HG03097 (cell line): ENCODE data around the gene PLCL2.
"Not testable (repeated sequence)": the region's sequence is repeated elsewhere in the genome, so short reads cannot be mapped to it uniquely, and the experiment has no call there.

Experiments used
- ATAC-seq: cut with Tn5 transposase; IDR thresholded peaks from one replicate; pipeline ENCODE4 v1.9.1; 2021; ENCODE audit not compliant: unreplicated experiment, low FRiP score

Gene PLCL2

DNA sequence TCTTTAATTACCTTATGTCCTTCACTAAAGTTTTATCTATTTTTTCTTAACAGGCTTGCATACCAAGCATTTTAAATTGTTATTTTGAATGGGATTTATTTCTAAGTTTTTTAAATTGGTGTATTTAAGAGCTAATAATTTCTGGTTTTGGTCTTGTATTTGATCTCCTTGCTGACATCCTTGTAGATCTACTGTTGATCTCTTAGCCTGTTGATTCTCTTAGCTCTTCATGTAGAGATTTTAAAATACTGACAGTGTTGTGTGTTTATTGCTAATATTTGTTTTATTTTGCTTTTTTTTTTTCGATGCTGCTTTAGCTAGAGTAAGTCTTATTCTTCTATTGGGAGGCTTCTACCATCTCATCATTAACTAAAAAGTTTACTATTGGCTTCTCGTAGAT lies 65.5 kb downstream of the PLCL2 start:
- ATAC-seq, result no peak

DNA sequence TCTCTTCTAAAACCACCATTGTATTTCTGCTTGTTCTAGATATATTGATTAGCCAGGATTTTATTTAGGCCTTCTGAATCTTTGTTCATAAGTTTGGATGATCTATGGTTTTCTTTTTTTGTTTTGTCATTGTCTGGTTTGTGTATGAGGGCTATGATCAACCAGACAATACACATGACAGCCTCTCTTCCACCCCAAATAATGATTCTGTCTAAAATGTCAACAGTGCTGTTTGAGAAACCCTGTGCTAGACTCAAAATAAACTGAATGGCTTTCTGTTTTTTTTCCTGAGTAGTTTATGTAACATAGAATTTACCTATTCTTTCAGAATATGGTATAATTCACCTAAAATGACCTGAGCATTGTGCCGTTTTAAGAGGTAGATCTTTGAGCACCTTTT lies 66.1 kb downstream of the PLCL2 start:
- no peak for ATAC-seq

DNA sequence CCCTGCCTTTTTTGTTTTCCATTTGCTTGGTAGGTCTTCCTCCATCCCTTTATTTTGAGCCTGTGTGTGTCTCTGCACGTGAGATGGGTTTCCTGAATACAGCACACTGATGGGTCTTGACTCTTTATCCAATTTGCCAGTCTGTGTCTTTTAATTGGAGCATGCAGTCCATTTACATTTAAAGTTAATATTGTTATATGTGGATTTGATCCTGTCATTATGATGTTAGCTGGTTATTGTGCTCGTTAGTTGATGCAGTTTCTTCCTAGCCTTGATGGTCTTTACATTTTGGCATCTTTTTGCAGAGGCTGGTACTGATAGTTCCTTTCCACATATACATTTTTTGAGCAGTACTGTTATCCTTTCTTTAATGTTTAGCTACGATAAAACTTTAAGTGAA lies 73.1 kb downstream of the PLCL2 start:
- not testable (repeated sequence) for ATAC-seq

DNA sequence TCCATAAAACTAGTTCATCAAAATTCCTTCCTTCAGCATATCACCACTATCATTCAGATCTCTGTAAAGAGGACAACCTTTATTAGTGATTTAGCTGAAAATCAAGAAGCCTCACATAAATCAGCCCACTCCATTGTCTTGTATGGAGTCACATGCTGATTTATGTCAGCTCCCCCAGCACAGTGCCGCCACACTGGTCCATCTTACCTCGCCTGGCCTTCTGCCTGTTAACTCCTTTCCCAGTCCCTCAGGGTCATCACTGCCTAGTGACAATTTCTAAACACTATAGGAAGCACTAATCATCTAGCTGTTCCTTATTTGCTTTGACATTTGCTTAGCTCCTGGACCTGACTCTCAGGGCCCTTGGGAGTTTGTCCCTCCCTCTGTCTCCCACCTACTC lies 75.4 kb downstream of the PLCL2 start:
- ATAC-seq, result no peak

DNA sequence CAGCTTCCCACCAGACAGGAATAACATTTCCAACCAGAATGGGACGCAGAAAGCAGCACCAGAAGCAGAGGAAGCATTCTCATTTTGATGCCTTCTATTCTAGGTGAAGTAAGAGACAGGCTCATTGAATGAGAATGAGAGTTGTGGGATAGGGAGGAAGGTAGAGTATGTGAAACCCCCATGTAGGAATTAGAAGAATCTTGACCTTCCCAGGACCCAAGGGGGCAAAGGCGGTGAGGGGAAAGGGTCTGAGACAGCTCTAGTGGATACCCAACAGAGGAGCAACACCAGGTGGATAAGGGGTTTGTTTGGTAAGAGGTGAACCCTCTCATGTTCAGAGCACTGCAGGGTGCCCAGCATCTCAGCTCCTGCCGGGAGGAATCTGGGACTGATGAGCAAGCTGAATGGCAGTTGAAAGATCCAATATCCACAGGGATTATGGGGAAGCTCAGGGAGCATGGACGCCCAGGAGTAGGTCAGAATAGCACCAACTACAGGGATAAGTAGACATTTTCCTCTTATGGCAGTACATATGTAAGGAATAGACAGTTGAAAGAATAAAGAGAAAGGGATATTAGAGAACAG lies 77.0 kb downstream of the PLCL2 start:
- ATAC-seq, result no peak

DNA sequence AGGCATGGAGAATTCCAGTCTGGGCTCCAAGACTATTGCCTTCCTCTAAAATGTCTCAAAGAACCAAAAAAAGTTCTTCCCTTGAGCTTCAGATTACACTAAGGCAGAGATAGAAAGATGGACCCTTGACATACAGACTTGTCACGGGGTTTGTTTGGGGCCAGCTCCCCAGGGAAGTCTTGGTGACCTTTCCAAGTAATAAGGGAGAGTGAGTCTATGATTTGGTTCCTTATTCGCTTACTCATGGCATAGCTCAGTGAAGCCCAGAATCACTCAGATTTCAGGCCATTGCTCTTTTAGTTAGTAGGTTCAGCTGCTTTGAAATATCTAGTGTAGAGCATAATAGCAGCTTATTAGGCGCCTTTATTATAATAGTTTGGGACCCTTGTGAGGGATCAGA lies 90.3 kb downstream of the PLCL2 start:
- no peak for ATAC-seq

DNA sequence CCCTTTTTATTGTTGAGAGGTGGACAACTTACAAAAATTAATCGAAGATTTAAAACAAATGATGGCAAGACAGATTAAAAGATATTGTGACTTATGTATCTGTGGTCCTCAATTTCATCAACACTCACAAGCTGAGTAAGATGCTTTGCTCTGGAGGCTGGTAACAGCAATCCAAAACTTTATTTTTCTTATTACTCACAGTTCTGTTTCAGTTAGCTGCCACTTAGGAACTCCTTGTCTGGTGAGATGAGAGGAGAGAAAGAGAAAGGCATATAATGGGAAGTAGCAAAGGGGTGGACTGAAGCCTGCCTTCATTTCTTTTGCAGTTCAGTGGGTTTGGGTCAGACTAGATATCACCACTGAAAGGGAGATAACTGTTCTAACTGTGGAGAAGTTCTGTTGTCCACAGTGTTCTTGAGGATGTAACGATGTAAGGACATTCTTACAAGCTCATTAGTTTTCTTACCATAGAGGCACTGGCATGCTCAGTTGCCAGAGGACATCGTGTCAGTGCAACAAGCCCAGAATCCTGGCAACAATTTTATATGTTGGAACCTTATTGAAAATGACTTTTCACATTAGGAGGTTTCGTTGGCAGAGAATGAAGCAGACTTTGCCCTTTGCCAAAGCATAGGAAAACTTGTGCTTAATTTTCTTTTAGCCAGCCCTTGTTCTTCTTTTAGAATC lies 93.6 kb downstream of the PLCL2 start:
- no peak for ATAC-seq

DNA sequence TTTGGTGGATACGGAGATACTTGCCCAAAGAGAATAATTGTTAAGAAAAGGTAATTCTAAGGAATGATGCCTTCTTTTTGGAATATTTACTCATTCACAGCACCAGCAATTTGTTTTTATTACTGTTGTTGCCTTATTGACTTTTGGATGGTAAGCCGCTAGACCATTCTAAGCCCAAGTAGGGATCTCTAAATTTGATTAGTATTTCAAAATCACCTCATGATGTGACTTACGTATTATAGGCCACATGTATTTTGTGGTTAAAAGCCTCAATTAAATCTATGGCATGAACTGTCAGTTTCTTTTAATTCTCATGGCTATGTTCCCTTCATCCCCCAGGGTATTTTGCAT lies 94.1 kb downstream of the PLCL2 start:
- ATAC-seq, result no peak

DNA sequence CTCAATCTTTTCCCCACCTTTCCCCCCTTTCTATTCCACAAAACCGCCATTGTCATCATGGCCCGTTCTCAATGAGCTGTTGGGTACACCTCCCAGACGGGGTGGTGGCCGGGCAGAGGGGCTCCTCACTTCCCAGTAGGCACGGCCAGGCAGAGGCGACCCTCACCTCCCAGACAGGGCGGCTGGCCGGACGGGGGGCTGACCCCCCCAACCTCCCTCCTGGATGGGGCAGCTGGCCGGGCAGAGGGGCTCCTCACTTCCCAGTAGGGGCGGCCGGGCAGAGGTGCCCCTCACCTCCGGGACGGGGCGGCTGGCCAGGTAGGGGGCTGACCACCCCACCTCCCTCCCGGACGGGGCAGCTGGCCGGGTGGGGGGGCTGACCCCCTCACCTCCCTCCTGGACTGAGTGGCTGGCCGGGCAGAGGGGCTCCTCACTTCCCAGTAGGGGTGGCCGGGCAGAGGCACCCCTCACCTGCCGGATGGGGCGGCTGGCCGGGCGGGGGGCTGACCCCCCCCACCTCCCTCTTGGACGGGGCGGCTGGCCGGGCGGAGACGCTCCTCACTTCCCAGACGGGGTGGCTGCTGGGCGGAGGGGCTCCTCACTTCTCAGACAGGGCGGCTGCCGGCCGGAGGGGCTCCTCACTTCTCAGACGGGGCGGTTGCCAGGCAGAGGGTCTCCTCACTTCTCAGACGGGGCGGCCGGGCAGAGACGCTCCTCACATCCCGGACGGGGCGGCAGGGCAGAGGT lies 95.2 kb downstream of the PLCL2 start:
- not testable (repeated sequence) for ATAC-seq

DNA sequence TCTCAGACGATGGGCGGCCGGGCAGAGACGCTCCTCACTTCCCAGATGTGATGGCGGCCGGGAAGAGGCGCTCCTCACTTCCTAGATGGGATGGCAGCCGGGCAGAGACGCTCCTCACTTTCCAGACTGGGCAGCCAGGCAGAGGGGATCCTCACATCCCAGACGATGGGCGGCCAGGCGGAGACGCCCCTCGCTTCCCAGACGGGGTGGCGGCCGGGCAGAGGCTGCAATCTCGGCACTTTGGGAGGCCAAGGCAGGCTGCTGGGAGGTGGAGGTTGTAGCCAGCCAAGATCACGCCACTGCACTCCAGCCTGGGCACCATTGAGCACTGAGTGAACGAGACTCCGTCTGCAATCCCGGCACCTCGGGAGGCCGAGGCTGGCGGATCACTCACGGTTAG lies 95.8 kb downstream of the PLCL2 start:
- ATAC-seq, result not testable (repeated sequence)

DNA sequence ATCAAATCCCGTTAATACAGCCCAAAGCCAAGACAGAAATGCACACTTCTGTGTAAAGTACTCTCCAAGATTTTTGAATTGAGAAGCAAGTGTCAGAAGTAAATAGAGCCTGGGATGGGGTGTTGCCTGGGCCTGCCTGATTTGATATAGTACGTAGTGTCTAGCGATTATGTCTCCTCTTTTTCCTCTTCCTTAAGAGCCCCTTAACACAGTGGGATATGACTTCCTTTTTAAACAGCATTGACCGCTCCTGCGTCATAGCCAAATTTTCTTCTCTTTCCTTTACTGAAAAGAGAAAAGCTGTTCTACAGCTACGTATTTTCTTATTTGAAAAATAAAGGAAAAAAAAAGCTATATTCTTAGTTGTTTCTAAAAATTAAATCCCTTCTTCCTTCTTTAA lies 97.7 kb downstream of the PLCL2 start:
- ATAC-seq, result no peak

DNA sequence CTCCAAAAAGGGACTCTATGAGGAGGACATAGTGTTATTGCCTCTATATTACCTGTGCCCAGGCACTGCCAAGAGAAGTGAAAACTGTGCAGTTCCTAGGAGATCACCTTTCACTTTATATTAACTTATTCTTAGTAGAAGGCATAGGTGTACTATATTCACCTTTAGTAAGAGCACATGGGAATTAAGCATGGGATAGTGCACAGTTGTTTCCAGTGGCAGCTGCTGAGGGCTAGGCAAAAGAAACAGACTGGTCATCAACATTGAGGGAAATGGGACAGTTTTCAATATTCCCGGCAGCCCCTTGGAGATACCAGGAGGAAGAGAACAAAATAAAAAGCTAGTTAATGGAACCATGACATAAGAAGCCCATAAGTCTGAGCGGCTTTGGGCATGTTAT lies 100.9 kb downstream of the PLCL2 start:
- ATAC-seq, result no peak

DNA sequence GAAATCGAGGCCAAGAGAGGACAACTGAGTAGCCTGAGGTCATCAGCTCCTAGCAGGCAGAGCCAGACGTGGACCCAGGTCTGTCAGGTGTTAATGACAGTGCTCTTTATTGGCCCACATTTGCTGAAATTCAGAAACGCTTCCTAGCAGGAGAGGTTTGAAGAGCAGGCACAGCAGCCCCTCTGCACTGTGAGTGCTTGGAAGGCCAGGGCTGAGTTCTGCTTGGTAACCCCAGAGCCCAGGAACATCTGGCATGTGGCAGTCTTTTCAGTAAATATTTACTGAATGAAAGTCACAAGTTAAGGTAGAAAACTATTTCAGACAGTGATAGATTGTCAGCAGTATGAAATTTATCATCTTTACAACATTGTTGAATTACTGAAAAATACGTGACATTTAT lies 102.4 kb downstream of the PLCL2 start:
- no peak for ATAC-seq

DNA sequence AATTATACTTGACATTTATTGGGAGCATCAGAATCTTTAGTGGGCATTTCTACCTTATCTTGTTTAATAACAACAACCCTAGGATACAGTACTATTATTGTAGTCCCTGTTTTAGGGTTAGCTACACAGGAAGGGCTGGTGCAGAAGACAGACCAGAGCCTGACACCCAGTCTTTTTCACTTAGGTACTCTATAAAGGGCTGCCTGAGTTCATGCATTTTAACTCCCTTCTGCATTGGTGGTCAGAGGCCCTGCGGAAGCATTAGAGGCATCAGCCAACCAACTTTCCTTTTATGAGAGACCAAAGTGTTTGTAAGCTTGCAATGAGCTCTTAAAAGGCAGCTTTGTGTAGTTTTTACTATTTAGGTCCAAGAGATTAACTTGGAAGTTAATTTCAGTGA lies 105.4 kb downstream of the PLCL2 start:
- ATAC-seq, result no peak

DNA sequence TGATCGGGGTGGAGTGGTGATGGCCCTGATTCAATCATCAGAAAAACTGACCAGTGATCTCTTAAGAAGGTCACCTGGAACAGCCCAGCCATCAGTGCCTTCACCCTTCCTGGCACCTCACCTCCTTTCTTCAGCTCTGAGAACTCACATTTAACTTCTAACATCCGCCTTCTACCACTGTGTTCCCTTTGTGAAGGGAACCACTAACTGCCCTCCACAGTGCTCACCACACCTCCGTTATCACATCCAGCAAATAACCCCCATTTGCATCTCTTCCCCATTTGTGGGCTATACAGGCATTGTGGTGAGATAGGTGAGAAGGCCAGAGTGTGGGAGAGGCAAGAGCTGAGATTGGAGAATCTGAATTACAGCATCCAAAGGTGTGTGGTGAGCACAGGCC lies 107.4 kb downstream of the PLCL2 start:
- no peak for ATAC-seq

DNA sequence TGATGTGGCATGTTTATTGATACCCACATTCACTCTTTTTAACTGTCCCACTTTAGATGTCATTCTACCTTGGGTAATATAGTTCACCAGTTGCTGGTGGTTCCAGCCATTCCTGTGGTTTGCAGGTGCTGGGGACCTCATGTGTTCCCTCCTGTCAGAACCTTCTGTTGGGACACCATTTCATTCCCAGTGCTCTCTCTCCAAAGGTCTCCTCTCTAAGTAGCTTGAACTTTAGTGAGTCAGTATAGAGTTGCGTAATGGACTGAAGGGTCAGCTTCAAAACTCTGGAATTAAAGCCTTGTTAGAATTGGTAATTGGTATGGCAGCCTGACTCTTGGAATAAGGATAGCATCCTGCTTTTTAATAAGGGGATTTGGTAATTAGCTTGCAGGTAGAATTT lies 108.5 kb downstream of the PLCL2 start:
- ATAC-seq, result no peak

DNA sequence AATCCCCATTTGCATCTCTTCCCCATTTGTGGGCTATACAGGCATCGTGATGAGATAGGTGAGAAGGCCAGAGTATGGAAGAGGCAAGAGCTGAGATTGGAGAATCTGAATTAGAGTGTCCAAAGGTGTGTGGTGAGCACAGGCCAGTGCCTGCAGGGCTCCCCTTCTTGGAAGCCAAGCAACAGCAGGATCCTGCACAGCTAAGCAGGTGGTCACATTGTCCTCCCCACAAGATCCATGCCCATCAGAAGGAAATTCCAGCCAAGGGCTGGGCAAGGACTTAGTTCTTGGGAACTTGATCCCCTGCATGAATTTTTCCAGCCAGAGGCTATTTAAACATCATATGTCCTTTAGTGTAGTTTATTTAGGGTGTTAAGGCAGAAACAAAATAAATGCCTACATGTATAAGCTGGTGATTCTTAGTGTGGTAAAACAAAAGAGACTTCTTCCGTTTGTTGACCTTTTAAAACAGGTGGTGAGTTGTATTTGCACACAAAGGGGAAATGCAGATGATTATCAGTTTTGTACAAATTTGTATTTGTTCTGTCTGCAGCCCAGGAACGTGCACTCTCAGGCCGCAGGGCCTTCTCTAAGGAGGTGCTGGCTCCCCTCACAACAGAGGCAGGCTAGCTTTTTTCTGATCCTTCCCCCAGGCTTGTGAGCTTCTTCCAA lies 110.2 kb downstream of the PLCL2 start:
- no peak for ATAC-seq

DNA sequence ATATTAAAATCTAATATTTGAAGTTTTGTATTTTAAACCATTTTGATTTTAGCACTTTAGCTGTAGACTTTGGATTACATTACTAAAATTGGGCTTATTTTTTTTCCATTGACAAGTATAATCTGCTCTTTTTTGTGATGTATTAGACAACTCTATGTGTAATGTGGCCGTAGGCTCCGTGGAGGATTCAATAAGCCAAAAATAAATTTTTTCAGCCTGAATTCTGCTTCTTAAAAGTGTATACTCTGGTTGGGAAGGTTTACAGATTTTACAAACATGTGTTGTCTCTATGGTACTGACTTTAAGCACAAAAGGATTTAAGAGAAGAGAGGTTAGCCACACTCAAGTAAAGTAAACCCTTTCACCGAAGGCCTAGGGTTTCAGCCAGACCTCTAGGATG lies 110.8 kb downstream of the PLCL2 start:
- ATAC-seq, result no peak

DNA sequence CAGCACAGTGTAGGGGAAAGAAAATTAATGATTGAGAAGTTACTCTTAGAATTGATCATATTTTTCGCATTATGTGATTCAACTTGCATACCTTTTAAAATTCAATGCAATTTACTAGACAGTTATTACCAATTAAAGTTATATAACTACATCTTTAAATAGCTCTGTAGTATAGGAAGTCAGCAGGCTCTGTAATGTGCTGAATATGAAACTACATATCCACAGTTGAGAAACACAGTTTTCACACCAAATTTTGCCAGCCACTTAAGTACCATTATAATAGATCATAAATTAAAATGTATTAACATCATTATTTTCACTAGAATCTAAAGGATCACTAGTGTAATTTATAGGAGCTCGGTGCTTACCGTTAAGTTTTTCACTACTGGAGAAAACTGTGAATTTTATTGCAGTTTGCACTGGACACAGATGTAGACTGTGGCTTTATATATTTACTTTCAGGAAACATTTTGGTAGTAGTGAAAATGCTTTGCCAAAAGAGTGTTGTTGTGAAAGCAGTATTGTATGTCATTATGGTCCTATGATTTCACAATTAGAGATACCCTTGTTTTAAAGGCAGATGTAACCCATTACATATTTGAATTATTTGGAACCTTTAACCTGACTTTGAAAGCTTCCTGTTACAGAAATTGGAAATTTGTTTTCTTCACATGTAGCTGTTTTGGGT lies 113.6 kb downstream of the PLCL2 start:
- no peak for ATAC-seq

DNA sequence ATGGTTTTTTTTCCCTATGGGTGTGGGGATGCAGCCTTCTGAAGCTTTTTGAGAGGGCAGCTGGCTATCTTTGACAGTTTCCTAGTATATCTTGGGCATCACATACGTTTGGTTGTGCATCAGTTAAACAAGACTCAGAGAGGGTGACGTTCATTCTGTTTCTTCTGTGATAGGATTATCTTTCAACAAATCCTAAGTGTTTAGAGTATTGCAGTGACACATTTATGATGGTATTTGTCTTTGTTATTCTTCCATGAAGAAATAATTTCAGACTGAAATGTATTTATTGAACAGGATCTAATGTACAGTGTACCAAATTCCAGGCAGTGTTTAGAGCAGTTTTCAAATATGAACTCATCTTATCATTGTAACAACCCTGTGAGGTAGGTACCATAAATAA lies 114.4 kb downstream of the PLCL2 start:
- no peak for ATAC-seq

DNA sequence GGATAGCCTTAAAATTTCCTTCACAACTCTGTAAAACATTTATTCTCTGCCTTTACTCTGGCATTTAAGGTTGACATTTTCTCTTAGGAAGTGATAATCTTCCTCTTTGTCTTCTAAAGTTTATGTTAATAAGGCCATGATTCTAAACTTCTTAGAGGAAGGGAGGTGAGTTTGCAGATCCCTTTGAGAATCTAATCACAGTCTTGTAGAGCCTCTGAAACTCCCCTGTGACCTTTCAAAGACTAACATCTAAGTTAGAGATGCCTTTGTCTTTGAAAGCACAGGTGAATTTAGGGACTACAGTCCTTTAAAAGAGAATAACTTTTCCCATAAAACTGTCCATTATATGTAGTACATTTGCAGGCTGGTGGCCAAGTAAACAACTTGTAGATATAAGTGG lies 115.1 kb downstream of the PLCL2 start:
- no peak for ATAC-seq
